K562 treated with DMSO at 1 percent for 24 hours (cell line): ENCODE data around the gene ARFIP2. TPM values are rescaled to one million over a fixed set of nuclear protein-coding genes. Genes with fewer than 3 reads are reported as not detected.

Experiments used
- total RNA-seq: library from RNA; unstranded; fragments of 300-600 nt; gene quantifications from 2 replicates; pipeline ENCODE4 v1.2.3, GENCODE V29; 2022; ENCODE audit warnings: low read depth; ENCODE audit not compliant: insufficient read depth

The ARFIP2 gene, protein sequence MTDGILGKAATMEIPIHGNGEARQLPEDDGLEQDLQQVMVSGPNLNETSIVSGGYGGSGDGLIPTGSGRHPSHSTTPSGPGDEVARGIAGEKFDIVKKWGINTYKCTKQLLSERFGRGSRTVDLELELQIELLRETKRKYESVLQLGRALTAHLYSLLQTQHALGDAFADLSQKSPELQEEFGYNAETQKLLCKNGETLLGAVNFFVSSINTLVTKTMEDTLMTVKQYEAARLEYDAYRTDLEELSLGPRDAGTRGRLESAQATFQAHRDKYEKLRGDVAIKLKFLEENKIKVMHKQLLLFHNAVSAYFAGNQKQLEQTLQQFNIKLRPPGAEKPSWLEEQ
- total RNA-seq: 35.2 and 39.9 TPM in 2 replicates

GRCh38 chr11:6481012-6481923, at the start of gene ARFIP2, which contains the start of gene TIMM10B:
TSS of gene ARFIP2 (minus strand) at chr11:6481331. CDS start at chr11:6480421, 910 bp downstream.
TSS of gene TIMM10B (plus strand) at chr11:6481501. CDS start at chr11:6481517, 16 bp downstream.

DNA sequence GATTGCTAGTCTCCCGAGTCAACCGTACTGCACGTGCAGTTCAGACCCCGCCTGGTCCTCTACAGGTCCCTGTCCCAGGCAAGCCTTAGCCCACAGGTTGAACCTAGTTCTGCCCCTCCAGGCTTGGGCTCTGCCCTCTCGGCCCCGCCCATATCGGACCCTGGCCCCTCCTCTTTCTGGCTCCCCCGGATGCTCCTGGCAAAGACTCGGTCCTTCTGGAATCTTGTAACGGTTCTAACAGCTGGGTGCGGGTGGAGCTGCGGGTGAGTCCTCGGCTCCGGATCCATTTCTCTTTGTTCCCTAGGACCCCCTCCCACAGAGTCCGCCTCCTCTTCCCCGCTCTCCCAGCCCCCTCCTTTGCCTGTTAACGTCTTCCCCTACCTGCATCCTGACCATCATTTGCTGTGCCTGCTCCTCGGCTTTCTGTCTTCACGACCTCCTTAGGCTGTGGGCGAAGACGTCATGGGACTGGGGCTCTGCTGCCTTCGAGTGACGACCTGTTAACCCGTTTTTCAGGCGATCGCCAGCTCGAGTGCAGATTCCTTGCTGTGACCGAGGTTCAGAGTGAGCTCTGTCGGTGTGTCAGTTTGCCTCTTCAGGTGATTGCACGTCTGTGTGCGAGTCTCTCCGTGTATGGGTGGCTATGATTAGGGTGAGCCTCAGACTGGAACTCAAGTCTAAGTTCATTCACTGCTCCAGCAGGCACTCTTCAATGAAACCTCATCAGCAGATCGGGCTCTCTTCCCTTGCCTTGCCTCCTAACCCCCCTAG, 16.1 kb upstream of the ARFIP2 start, which contains the start of gene DNHD1:
TSS of gene DNHD1 (plus strand) at position 212 of the 771 bp plus-strand sequence. CDS start 936 bp downstream, outside the sequence.

GRCh38 chr11:6473451-6474412, 7.4 kb downstream of the ARFIP2 start, which contains the start of gene TRIM3:
TSS of gene TRIM3 (minus strand) at chr11:6473941. CDS start at chr11:6465695, 8,246 bp downstream.

DNA sequence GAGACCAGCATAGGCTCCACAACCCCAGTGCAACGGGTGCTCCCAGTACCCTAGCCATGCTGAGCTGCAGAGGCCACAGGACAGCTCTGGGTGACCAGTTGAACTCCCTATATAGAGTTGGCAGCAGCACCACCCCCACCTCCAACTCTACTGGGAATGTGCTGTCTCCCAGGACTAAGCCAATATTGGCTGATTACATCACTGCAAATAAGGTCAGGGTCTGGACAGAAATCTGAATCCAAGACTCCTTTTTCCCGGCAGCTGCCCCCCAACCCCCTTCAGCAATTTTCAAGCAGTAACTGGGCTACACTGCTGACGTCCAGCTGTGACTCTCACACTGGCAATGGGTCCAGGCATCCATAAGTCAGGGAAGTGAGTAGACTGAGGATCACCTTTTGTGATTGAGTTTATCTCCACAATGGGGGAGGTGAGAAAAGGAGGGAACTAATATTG, 40.2 kb downstream of the ARFIP2 start, which contains the start of gene HPX:
TSS of gene HPX (minus strand) at position 82 of the 453 bp plus-strand sequence. CDS start at position 58, 24 bp downstream.

Other genes starting within 250 kb of the ARFIP2 start
- gene FHIP1B, start 246.7 kb downstream of the ARFIP2 start, total RNA-seq: 19.6 and 22.2 TPM in 2 replicates
- gene CNGA4, start 242.2 kb downstream of the ARFIP2 start, total RNA-seq: not detected in 2 replicates
- gene CCKBR, start 221.5 kb downstream of the ARFIP2 start, total RNA-seq: not detected in 2 replicates
- gene CAVIN3, start 160.8 kb downstream of the ARFIP2 start, total RNA-seq: not detected in 2 replicates
- gene SMPD1, start 90.9 kb downstream of the ARFIP2 start, total RNA-seq: 47.6 and 53.9 TPM in 2 replicates
- 3.1 and 3.4 TPM in 2 replicates for gene APBB1, start 62.2 kb downstream of the ARFIP2 start, total RNA-seq
- gene HPX, start 40.3 kb downstream of the ARFIP2 start, total RNA-seq: 0.46 and 0.95 TPM in 2 replicates
- 12.3 and 29.1 TPM in 2 replicates for gene TRIM3, start 7.4 kb downstream of the ARFIP2 start, total RNA-seq
- 20.0 and 20.9 TPM in 2 replicates for gene TIMM10B, start 170 bp upstream of the ARFIP2 start, total RNA-seq
- gene DNHD1, start 15.9 kb upstream of the ARFIP2 start, total RNA-seq: 7.8 and 10.4 TPM in 2 replicates
- gene RRP8, start 122.3 kb upstream of the ARFIP2 start, total RNA-seq: 13.6 and 16.1 TPM in 2 replicates
- 119 and 121 TPM in 2 replicates for gene ILK, start 122.4 kb upstream of the ARFIP2 start, total RNA-seq
- gene TAF10, start 130.9 kb upstream of the ARFIP2 start, total RNA-seq: 114 and 115 TPM in 2 replicates
- gene TPP1, start 138.1 kb upstream of the ARFIP2 start, total RNA-seq: 117 and 119 TPM in 2 replicates
- gene DCHS1, start 174.5 kb upstream of the ARFIP2 start, total RNA-seq: 0.49 and 0.64 TPM in 2 replicates
- 54.0 and 59.4 TPM in 2 replicates for gene MRPL17, start 202.0 kb upstream of the ARFIP2 start, total RNA-seq